Stimulated activated memory B cell treated with anti-CD40 and anti-IgM and Interleukin-4, amounts not matched to agents 10 μg/mL and 1 μg/mL and 100 μg/mL, for 72 hours (primary cell): ENCODE data around the gene PARP3.

Experiments used
- ATAC-seq: fragments of 150-1000 bp; cut with Tn5 transposase; 2 replicates; pipeline ENCODE4 v1.10.0; 2021
- H3K27ac Mint-ChIP-seq: one replicate; pipeline ENCODE4 v1.8.0; 2022; ENCODE audit warnings: mild to moderate bottlenecking, mixed read lengths
- H3K27me3 Mint-ChIP-seq: one replicate; pipeline ENCODE4 v1.8.0; 2022; ENCODE audit warnings: mixed read lengths
- H3K36me3 Mint-ChIP-seq: one replicate; pipeline ENCODE4 v1.8.0; 2022; ENCODE audit warnings: mixed read lengths
- H3K4me1 Mint-ChIP-seq: one replicate; pipeline ENCODE4 v1.8.0; 2022; ENCODE audit warnings: mixed read lengths
- H3K4me3 Mint-ChIP-seq: one replicate; pipeline ENCODE4 v1.8.0; 2022; ENCODE audit warnings: mild to moderate bottlenecking, moderate library complexity, mixed read lengths
- H3K9me3 Mint-ChIP-seq: one replicate; pipeline ENCODE4 v1.8.0; 2022; ENCODE audit warnings: mixed read lengths

PARP3 gene

GRCh38 chr3:51954713-51955112, 12.6 kb downstream of the PARP3 start:
- H3K27me3 Mint-ChIP-seq = peaks cover 38% of the 10 kb centered on the region
- H3K4me3 Mint-ChIP-seq = no peak overlapping the region
- ATAC-seq = no peak
- no peaks in the 10 kb centered on the region for H3K9me3 Mint-ChIP-seq
- H3K4me1 Mint-ChIP-seq = no peaks in the 10 kb centered on the region
- H3K36me3 Mint-ChIP-seq = peaks cover 7% of the 10 kb centered on the region
- no peak overlapping the region for H3K27ac Mint-ChIP-seq

- H3K36me3 Mint-ChIP-seq = peaks cover 7% of the 10 kb centered on the region
- ATAC-seq = no peak
- H3K27ac Mint-ChIP-seq = no peak within 1 kb of the TSS
- H3K27me3 Mint-ChIP-seq = peaks cover 38% of the 10 kb centered on the region
- no peaks in the 10 kb centered on the region for H3K9me3 Mint-ChIP-seq
- H3K4me3 Mint-ChIP-seq = peak within 1 kb of the TSS; percentile 56
- no peaks in the 10 kb centered on the region for H3K4me1 Mint-ChIP-seq
Measured at GRCh38 chr3:51955175-51955892, 13.2 kb downstream of the PARP3 start, which contains the start of gene GPR62. TSS of gene GPR62 (plus strand) at chr3:51955381. CDS start at chr3:51955653, 272 bp downstream.

GRCh38 chr3:51955893-51956770, 14.0 kb downstream of the PARP3 start:
- Mint-ChIP-seq H3K27me3 (peaks cover 38% of the 10 kb centered on the region), H3K9me3 (no peaks in the 10 kb centered on the region), H3K36me3 (peaks cover 7% of the 10 kb centered on the region), H3K4me3 (peak overlapping the region; percentile 56), H3K27ac (no peak overlapping the region), H3K4me1 (no peaks in the 10 kb centered on the region)
- peak; percentile 69 for ATAC-seq

- Mint-ChIP-seq H3K27ac (no peak overlapping the region), H3K4me3 (no peak overlapping the region), H3K36me3 (peaks cover 7% of the 10 kb centered on the region), H3K9me3 (no peaks in the 10 kb centered on the region), H3K27me3 (peaks cover 29% of the 10 kb centered on the region), H3K4me1 (no peaks in the 10 kb centered on the region)
- ATAC-seq = no peak
Measured at GRCh38 chr3:51957520-51958205, 15.5 kb downstream of the PARP3 start.

GRCh38 chr3:51958603-51959521, 16.7 kb downstream of the PARP3 start:
- Mint-ChIP-seq H3K4me1 (no peaks in the 10 kb centered on the region), H3K9me3 (no peaks in the 10 kb centered on the region), H3K4me3 (no peak overlapping the region), H3K36me3 (peaks cover 7% of the 10 kb centered on the region), H3K27me3 (peaks cover 18% of the 10 kb centered on the region), H3K27ac (no peak overlapping the region)
- ATAC-seq = no peak

- no peaks in the 10 kb centered on the region for H3K9me3 Mint-ChIP-seq
- H3K36me3 Mint-ChIP-seq = peaks cover 7% of the 10 kb centered on the region
- H3K27ac Mint-ChIP-seq = no peak overlapping the region
- ATAC-seq = no peak
- H3K4me3 Mint-ChIP-seq = no peak overlapping the region
- no peaks in the 10 kb centered on the region for H3K4me1 Mint-ChIP-seq
- peaks cover 10% of the 10 kb centered on the region for H3K27me3 Mint-ChIP-seq
Measured at GRCh38 chr3:51959651-51960050, 17.5 kb downstream of the PARP3 start.

GRCh38 chr3:51960386-51960785, 18.2 kb downstream of the PARP3 start:
- H3K36me3 Mint-ChIP-seq = peaks cover 7% of the 10 kb centered on the region
- ATAC-seq = no peak
- no peak overlapping the region for H3K27ac Mint-ChIP-seq
- peaks cover 3% of the 10 kb centered on the region for H3K27me3 Mint-ChIP-seq
- no peaks in the 10 kb centered on the region for H3K9me3 Mint-ChIP-seq
- H3K4me3 Mint-ChIP-seq = no peak overlapping the region
- H3K4me1 Mint-ChIP-seq = peaks cover 3% of the 10 kb centered on the region

- H3K4me3 Mint-ChIP-seq = no peak overlapping the region
- peaks cover 7% of the 10 kb centered on the region for H3K36me3 Mint-ChIP-seq
- H3K4me1 Mint-ChIP-seq = peaks cover 9% of the 10 kb centered on the region
- no peak for ATAC-seq
- H3K27me3 Mint-ChIP-seq = no peaks in the 10 kb centered on the region
- H3K27ac Mint-ChIP-seq = no peak overlapping the region
- no peaks in the 10 kb centered on the region for H3K9me3 Mint-ChIP-seq
Measured at GRCh38 chr3:51961011-51961410, 18.8 kb downstream of the PARP3 start.

- Mint-ChIP-seq H3K36me3 (peaks cover 7% of the 10 kb centered on the region), H3K9me3 (no peaks in the 10 kb centered on the region), H3K27me3 (no peaks in the 10 kb centered on the region), H3K4me3 (no peak overlapping the region), H3K4me1 (peaks cover 18% of the 10 kb centered on the region), H3K27ac (no peak overlapping the region)
- no peak for ATAC-seq
Measured at GRCh38 chr3:51961602-51962569, 19.7 kb downstream of the PARP3 start.

- peaks cover 6% of the 10 kb centered on the region for H3K36me3 Mint-ChIP-seq
Measured at GRCh38 chr3:51962854-51963530, 20.8 kb downstream of the PARP3 start.

GRCh38 chr3:51963951-51964451, 21.8 kb downstream of the PARP3 start:
- no peak for ATAC-seq
- Mint-ChIP-seq H3K27ac (no peak overlapping the region), H3K36me3 (no peaks in the 10 kb centered on the region), H3K4me3 (no peak overlapping the region), H3K9me3 (no peaks in the 10 kb centered on the region), H3K4me1 (peaks cover 34% of the 10 kb centered on the region), H3K27me3 (no peaks in the 10 kb centered on the region)

More at GRCh38 chr3:51962854-51963530, 20.8 kb downstream of the PARP3 start:
- no peak overlapping the region for H3K4me3 Mint-ChIP-seq
- no peaks in the 10 kb centered on the region for H3K27me3 Mint-ChIP-seq
- ATAC-seq = no peak
- peaks cover 24% of the 10 kb centered on the region for H3K4me1 Mint-ChIP-seq
- H3K9me3 Mint-ChIP-seq = no peaks in the 10 kb centered on the region
- H3K27ac Mint-ChIP-seq = no peak overlapping the region

GRCh38 chr3:51964521-51964920, 22.4 kb downstream of the PARP3 start:
- no peak for ATAC-seq
- Mint-ChIP-seq H3K27me3 (no peaks in the 10 kb centered on the region), H3K4me3 (no peak overlapping the region), H3K4me1 (peaks cover 38% of the 10 kb centered on the region), H3K9me3 (no peaks in the 10 kb centered on the region), H3K27ac (no peak overlapping the region), H3K36me3 (no peaks in the 10 kb centered on the region)

- Mint-ChIP-seq H3K27me3 (no peaks in the 10 kb centered on the region), H3K9me3 (no peaks in the 10 kb centered on the region), H3K4me1 (peaks cover 44% of the 10 kb centered on the region), H3K36me3 (no peaks in the 10 kb centered on the region), H3K4me3 (peak overlapping the region; percentile 84), H3K27ac (peak overlapping the region; percentile 10)
- no peak for ATAC-seq
Measured at GRCh38 chr3:51966016-51966415, 23.9 kb downstream of the PARP3 start.
